Hepatocyte (in vitro differentiated cells): ENCODE results near the gene OR51A4. TPM values are rescaled to one million over a fixed set of nuclear protein-coding genes. Genes with fewer than 3 reads are reported as not detected.

Source experiments
- DNase-seq: peaks from one replicate; pipeline ENCODE4 v3.0.0-alpha.2; 2016; ENCODE audit warnings: low spot score
- H2AFZ ChIP-seq: fragments of 200-600 bp; sonication (generic); 2 replicates; pipeline ENCODE4 v1.6.0; 2016; ENCODE audit warnings: antibody characterized with exemption, mild to moderate bottlenecking
- H3K27ac ChIP-seq: fragments of 200-600 bp; sonication (generic); 2 replicates; pipeline ENCODE4 v1.5.1; 2016; ENCODE audit warnings: mild to moderate bottlenecking
- H3K27me3 ChIP-seq: fragments of 200-600 bp; sonication (generic); 2 replicates; pipeline ENCODE4 v1.6.1; 2016
- H3K36me3 ChIP-seq: fragments of 200-600 bp; sonication (generic); replicated peaks from 2 replicates; pipeline ENCODE4 v1.5.1; 2016; ENCODE audit warnings: low read depth; ENCODE audit not compliant: insufficient read depth
- H3K4me1 ChIP-seq: fragments of 200-600 bp; sonication (generic); 2 replicates; pipeline ENCODE4 v1.5.1; 2016; ENCODE audit warnings: mild to moderate bottlenecking, moderate library complexity; ENCODE audit not compliant: insufficient read depth
- H3K4me2 ChIP-seq: fragments of 200-600 bp; sonication (generic); 2 replicates; pipeline ENCODE4 v1.6.0; 2016
- H3K4me3 ChIP-seq: fragments of 200-600 bp; sonication (generic); 2 replicates; pipeline ENCODE4 v1.5.1; 2016; ENCODE audit warnings: mild to moderate bottlenecking
- H3K79me2 ChIP-seq: fragments of 200-600 bp; sonication (generic); 2 replicates; pipeline ENCODE4 v1.6.0; 2017; ENCODE audit warnings: mild to moderate bottlenecking
- H3K9me2 ChIP-seq: fragments of 200-600 bp; sonication (generic); replicated peaks from 2 replicates; pipeline ENCODE4 v1.6.0; 2017; ENCODE audit warnings: mild to moderate bottlenecking; ENCODE audit not compliant: insufficient read depth
- H3K9me3 ChIP-seq: fragments of 200-600 bp; sonication (generic); 2 replicates; pipeline ENCODE4 v1.5.1; 2016; ENCODE audit warnings: low read depth, mild to moderate bottlenecking
- H4K20me1 ChIP-seq: fragments of 200-600 bp; sonication (generic); 2 replicates; pipeline ENCODE4 v1.6.0; 2016; ENCODE audit warnings: mild to moderate bottlenecking; ENCODE audit not compliant: insufficient read depth, poor library complexity, severe bottlenecking
- CTCF ChIP-seq: fragments of 200-600 bp; sonication (generic); IDR thresholded peaks from 2 replicates; pipeline ENCODE4 v1.5.1; 2016; ENCODE audit warnings: antibody characterized with exemption, mild to moderate bottlenecking; ENCODE audit not compliant: poor library complexity
- EZH2 ChIP-seq: fragments of 200-600 bp; sonication (generic); IDR thresholded peaks from 2 replicates; pipeline ENCODE4 v1.6.1; 2016; ENCODE audit warnings: antibody characterized with exemption, mild to moderate bottlenecking, borderline replicate concordance
- EZH2phosphoT487 ChIP-seq: fragments of 200-600 bp; sonication (generic); IDR thresholded peaks from one replicate; pipeline ENCODE4 v1.6.1; 2018; ENCODE audit warnings: antibody characterized with exemption, mild to moderate bottlenecking, low read depth, moderate library complexity; ENCODE audit not compliant: unreplicated experiment, severe bottlenecking
- WGBS: methylation state at CpG from one replicate; pipeline ENCODE4 v1.1.6; 2016; ENCODE audit warnings: low lambda C conversion rate; ENCODE audit errors: missing lambda C conversion rate; 5-methylcytosine and 5-hydroxymethylcytosine counted together
- polyA plus RNA-seq: library from polyadenylated mRNA; unstranded; fragments of >200 nt; fragmentation: Nextera tagmentation; extraction: Ambion mirVana; gene quantifications from 2 replicates; pipeline ENCODE4 v1.2.1, GENCODE V29; 2016
- total RNA-seq: library from RNA; depleted of rRNA; stranded (reverse); fragments of >200 nt; gene quantifications from 2 replicates; pipeline ENCODE4 v1.2.3, GENCODE V29; 2014

The OR51A4 gene
- total and polyA plus RNA-seq, 2 experiments from 2014 or later: not detected

- Histone ChIP-seq H3K9me3 (no peaks in the 10 kb centered on the region), H3K27ac (no peak overlapping the region), H3K36me3 (no peaks in the 10 kb centered on the region), H3K4me3 (no peak overlapping the region), H4K20me1 (no peaks in the 10 kb centered on the region), H3K27me3 (no peaks in the 10 kb centered on the region), H3K4me1 (no peaks in the 10 kb centered on the region), H2AFZ (no peak overlapping the region), H3K4me2 (no peak overlapping the region), H3K9me2 (no peaks in the 10 kb centered on the region), H3K79me2 (no peaks in the 10 kb centered on the region)
- DNase-seq: no peak
- 64% methylated on average over 3 of the region's 3 CpGs for WGBS
- TF ChIP-seq CTCF (no peak), EZH2 (no peak), EZH2phosphoT487 (no peak)
These were observed 35.3 kb upstream of the OR51A4 start for GRCh38 chr11:4982678-4983077.

GRCh38 chr11:4979036-4979435 is 31.6 kb upstream of the OR51A4 start:
- 80% methylated on average over 3 of the region's 3 CpGs for WGBS
- H3K36me3 ChIP-seq: no peaks in the 10 kb centered on the region
- no peak for TF ChIP-seq CTCF
- no peak for TF ChIP-seq EZH2
- no peak overlapping the region for H3K4me3 ChIP-seq
- no peaks in the 10 kb centered on the region for H3K9me2 ChIP-seq
- H3K27ac ChIP-seq: no peak overlapping the region
- H4K20me1 ChIP-seq: no peaks in the 10 kb centered on the region
- no peak overlapping the region for H3K4me2 ChIP-seq
- H3K79me2 ChIP-seq: no peaks in the 10 kb centered on the region
- no peaks in the 10 kb centered on the region for H3K9me3 ChIP-seq
- H3K4me1 ChIP-seq: no peaks in the 10 kb centered on the region
- H3K27me3 ChIP-seq: no peaks in the 10 kb centered on the region
- no peak for DNase-seq
- no peak overlapping the region for H2AFZ ChIP-seq

- no peaks in the 10 kb centered on the region for H3K4me1 ChIP-seq
These were observed 28.0 kb upstream of the OR51A4 start for GRCh38 chr11:4975436-4975835.

More at GRCh38 chr11:4975436-4975835, 28.0 kb upstream of the OR51A4 start:
- H3K9me3 ChIP-seq: no peaks in the 10 kb centered on the region
- no peaks in the 10 kb centered on the region for H4K20me1 ChIP-seq
- no peak overlapping the region for H2AFZ ChIP-seq
- TF ChIP-seq EZH2phosphoT487: no peak
- TF ChIP-seq CTCF: no peak
- TF ChIP-seq EZH2: no peak
- H3K4me2 ChIP-seq: no peak overlapping the region
- no peaks in the 10 kb centered on the region for H3K36me3 ChIP-seq
- 83% methylated on average over 5 of the region's 5 CpGs for WGBS
- no peaks in the 10 kb centered on the region for H3K79me2 ChIP-seq
- H3K4me3 ChIP-seq: no peak overlapping the region
- no peak for DNase-seq
- H3K9me2 ChIP-seq: no peaks in the 10 kb centered on the region
- no peak overlapping the region for H3K27ac ChIP-seq
- no peaks in the 10 kb centered on the region for H3K27me3 ChIP-seq
